Body of pancreas (tissue), 4 donors: ENCODE data around the gene FADS1.

Experiments used
- POLR2A ChIP-seq, 3 donors: fragments of 450-650 bp; IDR thresholded peaks; one replicate each; pipeline ENCODE4 v1.6.1; 2016; ENCODE audit warnings: antibody characterized with exemption in 3 of 3, mild to moderate bottlenecking in 2 of 3
- TF ChIP-seq, protein P1 (sequence below), 7 experiments: fragments of 450-650 bp in 4 of 7; fragments of 200-600 bp in 3 of 7; sonication (generic) in 3 of 7; IDR thresholded peaks; one replicate each; pipeline ENCODE4 v1.5.1; 2016 to 2019; ENCODE audit warnings: antibody characterized with exemption in 7 of 7

- no peak for TF ChIP-seq POLR2A (IDR thresholded peaks at IDR 0.05)
- TF ChIP-seq, protein P1, sequence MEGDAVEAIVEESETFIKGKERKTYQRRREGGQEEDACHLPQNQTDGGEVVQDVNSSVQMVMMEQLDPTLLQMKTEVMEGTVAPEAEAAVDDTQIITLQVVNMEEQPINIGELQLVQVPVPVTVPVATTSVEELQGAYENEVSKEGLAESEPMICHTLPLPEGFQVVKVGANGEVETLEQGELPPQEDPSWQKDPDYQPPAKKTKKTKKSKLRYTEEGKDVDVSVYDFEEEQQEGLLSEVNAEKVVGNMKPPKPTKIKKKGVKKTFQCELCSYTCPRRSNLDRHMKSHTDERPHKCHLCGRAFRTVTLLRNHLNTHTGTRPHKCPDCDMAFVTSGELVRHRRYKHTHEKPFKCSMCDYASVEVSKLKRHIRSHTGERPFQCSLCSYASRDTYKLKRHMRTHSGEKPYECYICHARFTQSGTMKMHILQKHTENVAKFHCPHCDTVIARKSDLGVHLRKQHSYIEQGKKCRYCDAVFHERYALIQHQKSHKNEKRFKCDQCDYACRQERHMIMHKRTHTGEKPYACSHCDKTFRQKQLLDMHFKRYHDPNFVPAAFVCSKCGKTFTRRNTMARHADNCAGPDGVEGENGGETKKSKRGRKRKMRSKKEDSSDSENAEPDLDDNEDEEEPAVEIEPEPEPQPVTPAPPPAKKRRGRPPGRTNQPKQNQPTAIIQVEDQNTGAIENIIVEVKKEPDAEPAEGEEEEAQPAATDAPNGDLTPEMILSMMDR (IDR thresholded peaks at IDR 0.05) = peak; percentile 19 to 79 (median 65)
These were observed 28.8 kb downstream of the FADS1 start for GRCh38 chr11:61787928-61788491.
